Caki2 (cell line): ENCODE results near the gene TERT. TPM values are rescaled to one million over a fixed set of nuclear protein-coding genes. Genes with fewer than 3 reads are reported as not detected.
"Not testable (repeated sequence)": the region's sequence is repeated elsewhere in the genome, so short reads cannot be mapped to it uniquely, and the experiment has no call there.

Experiments
- DNase-seq: peaks from one replicate; pipeline ENCODE4 v3.0.0-alpha.2; 2015; ENCODE audit warnings: low read depth
- in situ Hi-C: cut with HindIII; loops from 2 replicates; pipeline ENCODE4 v1.10.0; 2016; ENCODE audit warnings: low sequenced_read_pairs, low pct_unique_long_range_greater_than_20kb, mixed read lengths
- total RNA-seq: library from RNA; depleted of rRNA; stranded (reverse); fragments of >200 nt; shearing (Covaris generic); gene quantifications from 2 replicates; pipeline ENCODE4 v1.2.3, GENCODE V29; 2014; ENCODE audit warnings: low replicate concordance

TERT gene
- total RNA-seq, 1 experiment from 2014 or later, result 0.03 TPM

- DNase-seq, result no peak
- in situ Hi-C loops, result no loop called here
Observed at GRCh38 chr5:1273745-1274144, 21.1 kb downstream of the TERT start.

DNA sequence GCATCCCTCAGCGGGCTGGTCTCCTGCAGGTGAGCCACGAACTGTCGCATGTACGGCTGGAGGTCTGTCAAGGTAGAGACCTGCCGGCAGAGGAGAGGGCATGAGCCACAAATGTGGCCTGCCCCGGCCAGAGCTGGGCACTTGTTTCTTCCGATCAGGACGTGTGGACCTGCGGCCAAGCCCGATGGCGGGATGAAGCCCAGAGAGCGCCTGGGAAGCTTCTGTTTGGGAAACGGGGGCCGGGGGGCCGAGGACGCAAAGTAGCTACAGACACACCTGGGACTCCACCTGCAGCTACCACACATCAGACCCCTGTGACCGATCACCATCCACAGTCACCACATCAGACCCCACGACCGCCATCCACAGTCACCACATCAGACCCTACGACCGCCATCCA lies 22.7 kb downstream of the TERT start:
- no peak for DNase-seq
- in situ Hi-C loops, result no loop called here

DNA sequence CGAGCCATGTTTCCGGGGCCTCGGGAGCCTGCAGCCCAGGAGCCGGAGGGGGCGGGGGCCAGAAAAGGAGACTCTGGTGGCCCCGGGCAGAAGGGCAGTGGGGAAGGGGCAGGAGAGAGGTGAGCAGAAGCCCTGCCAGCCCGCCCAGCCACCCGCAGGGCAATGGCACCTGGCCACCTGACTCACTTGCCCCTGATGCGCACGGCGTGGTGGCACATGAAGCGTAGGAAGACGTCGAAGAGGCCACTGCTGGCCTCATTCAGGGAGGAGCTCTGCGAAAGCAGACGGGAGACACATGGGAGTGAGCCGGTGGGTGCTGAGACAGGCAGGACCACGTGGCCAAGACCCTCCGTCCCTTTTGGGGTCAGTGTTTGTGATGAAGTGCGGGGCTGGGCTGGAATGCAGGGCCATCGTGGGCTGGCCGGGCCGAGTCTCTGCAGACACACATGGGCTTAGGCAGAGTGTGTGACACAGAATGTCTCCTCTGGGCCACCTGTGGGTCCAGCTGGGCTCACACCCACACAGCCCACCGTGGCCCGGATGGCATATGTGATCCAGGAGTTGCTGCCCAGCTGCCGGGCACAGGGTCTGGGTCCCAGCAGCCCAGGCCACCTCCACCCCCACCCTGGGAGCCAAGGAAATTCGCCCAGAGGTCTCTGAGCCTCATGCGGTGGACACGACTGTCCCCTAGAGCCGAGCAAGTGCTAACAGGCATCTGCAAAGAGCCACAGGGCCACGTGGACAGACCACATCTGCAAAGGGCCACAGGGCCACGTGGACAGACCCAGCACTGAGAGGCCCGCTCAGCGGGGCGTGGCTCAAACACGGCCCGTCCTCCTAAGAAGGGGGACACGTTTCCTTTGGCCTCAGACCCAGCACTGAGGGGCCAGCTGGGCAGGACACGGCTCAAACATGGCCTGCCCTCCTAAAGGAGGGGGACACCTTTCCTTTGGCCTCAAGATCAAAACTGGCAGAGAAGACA lies 23.6 kb downstream of the TERT start:
- in situ Hi-C loops, result no loop called here
- DNase-seq, result no peak

GRCh38 chr5:1270426-1270825 lies 24.4 kb downstream of the TERT start:
- in situ Hi-C loops, result no loop called here
- no peak for DNase-seq

DNA sequence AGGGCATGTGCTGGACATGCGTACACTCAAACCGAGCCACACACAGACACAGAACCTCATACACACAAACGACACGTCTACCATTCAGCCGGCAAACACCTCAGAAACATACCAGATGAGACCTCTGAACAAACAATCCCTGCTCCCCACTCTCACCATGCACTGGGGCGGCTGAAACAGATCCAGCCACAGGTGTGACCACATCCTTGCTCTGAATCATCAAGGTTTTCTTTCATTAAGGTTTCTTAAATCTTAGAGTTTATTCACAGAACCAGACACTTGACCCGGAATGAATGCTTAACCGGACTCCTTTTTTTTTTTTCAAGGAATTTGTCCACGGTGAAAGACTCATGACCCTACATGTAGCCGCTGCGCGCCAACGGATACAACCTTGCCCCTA lies 26.2 kb downstream of the TERT start:
- in situ Hi-C loops, result no loop called here
- no peak for DNase-seq

DNA sequence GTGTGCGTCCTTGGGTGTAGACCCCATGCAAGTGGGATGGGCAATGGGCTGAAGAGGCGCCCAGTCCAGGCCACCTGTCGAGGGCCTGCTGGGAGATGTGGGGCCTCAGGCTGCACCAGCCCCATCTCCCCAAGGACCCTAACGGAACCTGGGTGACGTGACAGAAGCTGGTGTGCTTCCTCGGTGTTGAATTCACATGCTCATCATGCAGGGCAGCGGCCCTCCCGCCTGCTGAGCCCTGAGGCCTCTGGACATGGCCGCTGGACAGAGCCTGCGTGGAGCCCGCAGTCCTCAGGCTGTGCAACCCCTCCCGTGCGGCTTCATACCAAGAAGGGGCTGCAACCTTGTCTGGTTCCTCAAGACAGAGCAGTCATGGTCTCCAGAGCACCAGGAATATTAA lies 26.8 kb downstream of the TERT start:
- DNase-seq, result no peak
- in situ Hi-C loops, result no loop called here

DNA sequence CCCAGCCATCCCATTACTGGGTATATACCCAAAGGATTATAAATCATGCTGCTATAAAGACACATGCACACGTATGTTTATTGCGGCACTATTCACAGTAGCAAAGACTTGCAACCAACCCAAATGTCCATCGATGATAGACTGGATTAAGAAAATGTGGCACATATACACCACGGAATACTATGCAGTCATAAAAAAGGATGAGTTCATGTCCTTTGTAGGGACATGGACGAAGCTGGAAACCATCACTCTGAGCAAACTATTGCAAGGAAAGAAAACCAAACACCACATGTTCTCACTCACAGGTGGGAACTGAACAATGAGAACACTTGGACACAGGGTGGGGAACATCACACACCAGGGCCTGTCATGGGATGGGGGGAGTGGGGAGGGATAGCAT lies 27.4 kb downstream of the TERT start:
- in situ Hi-C loops, DNase-seq: not testable (repeated sequence)

DNA sequence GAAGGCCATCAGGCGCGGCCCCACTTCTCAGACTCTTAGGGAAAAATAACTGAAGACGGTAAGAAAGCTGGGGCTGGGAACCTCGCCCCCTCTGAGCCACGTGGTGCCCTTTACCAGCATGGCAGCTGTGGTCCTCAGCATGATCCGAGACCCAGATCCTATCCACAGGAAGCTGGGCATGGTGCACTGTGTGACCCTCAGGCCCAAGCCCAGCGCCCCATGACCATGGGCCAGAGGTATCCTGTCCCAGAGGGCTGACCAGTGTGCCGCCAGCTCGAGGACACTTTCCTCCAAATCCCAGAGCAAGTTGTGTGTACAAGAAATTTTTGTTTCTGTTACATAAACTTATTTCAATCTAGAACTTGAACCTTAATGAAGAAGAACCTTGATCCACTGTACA lies 28.1 kb downstream of the TERT start:
- no peak for DNase-seq
- in situ Hi-C loops, result no loop called here

- no peak for DNase-seq
- in situ Hi-C loops, result no loop called here
Observed at GRCh38 chr5:1265461-1266455, 29.1 kb downstream of the TERT start.

- in situ Hi-C loops, result no loop called here
- DNase-seq, result no peak
Observed at GRCh38 chr5:1265026-1265425, 29.8 kb downstream of the TERT start.

GRCh38 chr5:1264211-1264610 lies 30.7 kb downstream of the TERT start:
- in situ Hi-C loops, result no loop called here
- DNase-seq, result no peak

GRCh38 chr5:1262381-1262780 lies 32.5 kb downstream of the TERT start:
- no peak for DNase-seq
- in situ Hi-C loops, result no loop called here

GRCh38 chr5:1261643-1262042 lies 33.2 kb downstream of the TERT start:
- in situ Hi-C loops, result no loop called here
- no peak for DNase-seq

DNA sequence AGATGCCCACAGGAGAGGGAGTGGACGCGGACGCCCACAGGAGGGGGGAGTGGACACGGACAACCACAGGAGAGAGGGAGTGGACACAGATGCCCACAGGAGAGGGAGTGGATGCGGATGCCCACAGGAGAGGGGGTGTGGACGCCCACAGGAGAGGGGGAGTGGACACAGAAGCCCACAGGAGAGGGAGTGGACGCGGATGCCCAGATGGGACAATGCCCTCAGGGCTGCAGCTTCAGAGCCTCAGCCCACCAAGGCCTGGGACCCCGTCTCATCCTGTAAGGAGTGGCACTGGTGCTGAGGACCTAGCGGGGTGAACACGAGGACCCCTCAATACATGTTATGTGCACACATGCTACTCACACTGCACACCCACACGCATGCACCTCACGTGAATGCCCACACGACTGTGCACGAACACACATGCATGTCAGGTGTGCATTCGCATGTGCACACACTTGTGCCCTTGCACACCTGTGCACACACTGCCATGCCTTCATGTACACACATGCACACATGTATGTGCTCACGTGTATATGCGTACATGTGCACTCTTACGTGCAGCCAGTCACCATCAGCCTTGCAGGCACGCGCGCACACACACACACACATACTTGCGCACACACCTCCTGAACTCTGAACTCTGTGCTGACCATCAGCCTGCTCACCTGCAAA lies 34.9 kb downstream of the TERT start:
- no peak for DNase-seq
- in situ Hi-C loops, result no loop called here

DNA sequence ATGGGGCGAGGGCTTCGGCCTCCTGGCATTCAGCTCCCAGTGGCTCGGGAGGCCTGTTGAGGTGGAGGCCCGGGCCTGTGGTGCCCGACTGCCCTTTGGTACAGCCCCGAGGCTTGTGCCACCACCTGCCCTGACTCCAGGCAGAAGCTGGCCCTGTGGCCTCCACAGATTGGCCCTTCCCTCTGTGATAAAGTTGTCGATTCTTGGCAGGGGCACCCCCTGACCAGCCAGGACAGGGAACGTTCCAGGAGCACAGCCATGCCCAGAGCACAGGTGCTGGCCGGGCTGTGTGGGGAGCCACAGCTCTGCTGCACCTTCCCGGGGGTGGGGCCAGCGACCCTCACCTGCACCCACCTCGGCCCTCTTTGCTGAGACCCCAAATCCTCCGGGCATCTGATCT lies 37.0 kb downstream of the TERT start:
- no peak for DNase-seq
- in situ Hi-C loops, result no loop called here

DNA sequence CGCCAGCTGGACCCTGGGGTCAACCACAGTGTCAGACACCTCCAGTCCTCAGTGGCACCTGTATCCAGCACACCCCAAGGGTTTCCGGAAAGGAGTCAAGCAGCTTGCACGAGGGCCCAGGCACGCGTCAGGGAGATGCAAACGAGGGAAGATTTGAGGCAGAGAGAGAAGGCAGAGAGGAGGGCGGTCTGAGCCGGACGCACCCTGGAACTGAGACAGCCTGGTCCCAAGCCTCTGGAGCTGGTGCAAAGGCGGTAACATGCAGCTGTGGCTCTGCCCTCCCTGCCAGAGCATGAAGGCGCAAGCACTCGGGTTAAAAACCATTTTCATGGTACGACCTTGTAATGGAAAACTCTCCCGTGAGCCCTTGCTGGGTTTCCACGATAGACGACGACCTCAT lies 37.5 kb downstream of the TERT start:
- in situ Hi-C loops, result no loop called here
- no peak for DNase-seq

- DNase-seq, result no peak
- in situ Hi-C loops, result no loop called here
Observed at GRCh38 chr5:1256776-1257175, 38.1 kb downstream of the TERT start.

DNA sequence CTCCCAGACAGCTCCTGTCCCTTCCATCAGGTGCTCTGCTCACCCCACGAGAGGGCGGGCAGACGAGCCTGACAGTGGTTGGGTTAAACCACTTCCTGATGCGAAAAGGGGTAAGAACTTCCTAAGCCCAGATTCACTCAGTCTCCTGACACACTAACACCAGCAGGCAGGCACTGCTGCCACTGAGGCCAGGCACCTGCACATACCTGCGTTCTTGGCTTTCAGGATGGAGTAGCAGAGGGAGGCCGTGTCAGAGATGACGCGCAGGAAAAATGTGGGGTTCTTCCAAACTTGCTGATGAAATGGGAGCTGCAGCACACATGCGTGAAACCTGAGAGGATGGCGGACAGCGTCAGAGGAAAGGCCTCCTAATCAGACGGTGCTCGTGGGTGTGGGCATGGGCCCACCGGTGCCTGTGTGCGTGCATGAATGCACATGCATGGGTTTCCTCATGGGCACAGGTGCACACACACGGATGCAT lies 39.7 kb downstream of the TERT start:
- in situ Hi-C loops, result no loop called here
- no peak for DNase-seq
